ENCODE results near the gene PXMP4.

DNA sequence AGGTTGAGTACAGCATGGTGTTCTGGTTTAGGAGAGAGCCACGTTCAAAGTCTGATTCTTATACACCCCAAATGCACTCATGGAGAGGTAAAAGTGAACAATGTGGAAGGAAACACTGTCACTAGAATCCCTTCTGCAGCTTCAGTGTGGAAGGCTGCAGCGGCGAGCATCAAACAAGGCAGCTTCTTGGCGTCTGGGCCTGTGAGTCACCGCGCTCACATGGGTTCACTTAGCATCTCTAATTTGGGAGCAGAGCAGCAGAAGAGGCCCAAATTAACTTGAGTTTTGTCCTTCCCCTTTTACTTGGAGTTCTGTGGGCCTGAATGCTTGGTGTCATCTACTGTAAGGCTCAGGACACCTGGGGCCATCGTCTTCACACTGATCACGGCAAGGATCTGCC, 23.0 kb downstream of the PXMP4 start:
- TF ChIP-seq, protein P1, sequence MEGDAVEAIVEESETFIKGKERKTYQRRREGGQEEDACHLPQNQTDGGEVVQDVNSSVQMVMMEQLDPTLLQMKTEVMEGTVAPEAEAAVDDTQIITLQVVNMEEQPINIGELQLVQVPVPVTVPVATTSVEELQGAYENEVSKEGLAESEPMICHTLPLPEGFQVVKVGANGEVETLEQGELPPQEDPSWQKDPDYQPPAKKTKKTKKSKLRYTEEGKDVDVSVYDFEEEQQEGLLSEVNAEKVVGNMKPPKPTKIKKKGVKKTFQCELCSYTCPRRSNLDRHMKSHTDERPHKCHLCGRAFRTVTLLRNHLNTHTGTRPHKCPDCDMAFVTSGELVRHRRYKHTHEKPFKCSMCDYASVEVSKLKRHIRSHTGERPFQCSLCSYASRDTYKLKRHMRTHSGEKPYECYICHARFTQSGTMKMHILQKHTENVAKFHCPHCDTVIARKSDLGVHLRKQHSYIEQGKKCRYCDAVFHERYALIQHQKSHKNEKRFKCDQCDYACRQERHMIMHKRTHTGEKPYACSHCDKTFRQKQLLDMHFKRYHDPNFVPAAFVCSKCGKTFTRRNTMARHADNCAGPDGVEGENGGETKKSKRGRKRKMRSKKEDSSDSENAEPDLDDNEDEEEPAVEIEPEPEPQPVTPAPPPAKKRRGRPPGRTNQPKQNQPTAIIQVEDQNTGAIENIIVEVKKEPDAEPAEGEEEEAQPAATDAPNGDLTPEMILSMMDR (conservative IDR thresholded peaks at IDR 0.05) = no peak
- no peak for TF ChIP-seq EZH2 (IDR thresholded peaks at IDR 0.05; ENCODE audit: low read depth)

Data from PC-9 (cell line).